SIG-M5 (cell line): ENCODE data around the gene FXYD6.
"Not testable (repeated sequence)": the region's sequence is repeated elsewhere in the genome, so short reads cannot be mapped to it uniquely, and the experiment has no call there.

Experiments used
- DNase-seq: peaks from one replicate; lab custom pipeline; 2025; lab: John Stamatoyannopoulos, UW

Gene FXYD6, protein sequence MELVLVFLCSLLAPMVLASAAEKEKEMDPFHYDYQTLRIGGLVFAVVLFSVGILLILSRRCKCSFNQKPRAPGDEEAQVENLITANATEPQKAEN

DNA sequence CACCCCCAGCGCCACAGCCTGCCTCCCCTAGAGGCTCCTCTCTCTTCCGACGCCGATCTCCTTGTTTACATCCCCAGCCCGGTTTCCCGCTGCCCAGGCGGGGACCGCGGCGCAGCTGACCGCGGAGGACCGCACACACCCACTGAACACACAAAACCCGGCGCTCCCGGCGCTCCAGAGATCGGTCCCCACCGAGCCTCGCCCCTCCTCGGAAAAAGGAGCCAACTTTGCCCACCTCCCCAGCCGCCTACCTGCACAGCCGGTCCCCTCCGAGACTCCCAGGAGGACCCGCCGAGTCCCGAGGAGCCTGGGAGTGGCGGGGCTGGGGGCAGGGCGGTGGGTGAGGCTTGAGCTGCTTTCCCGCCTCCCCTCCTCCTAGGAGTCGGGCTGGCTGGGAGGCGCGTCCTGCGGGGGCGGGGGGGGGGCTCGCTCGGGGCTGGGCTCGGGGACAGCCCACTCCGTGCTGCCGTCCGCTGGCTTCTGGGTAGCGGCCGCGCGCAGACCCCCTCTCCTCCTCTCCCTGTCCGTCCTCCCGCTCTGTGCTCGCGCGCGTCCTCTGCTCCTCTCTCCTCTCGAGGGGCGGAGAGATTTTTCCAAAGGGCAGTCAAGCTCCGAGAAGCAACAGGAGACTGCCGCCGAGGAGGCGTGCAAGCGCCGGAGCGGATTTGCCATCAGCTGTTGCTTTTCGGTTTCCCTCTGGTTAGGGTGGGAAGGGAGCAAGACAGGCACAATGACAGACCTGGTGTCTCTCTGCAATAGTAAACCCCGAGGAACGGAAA, at the start of gene FXYD6:
FXYD6 (minus strand) TSS at position 318 of the 779 bp plus-strand sequence. CDS start 33,882 bp downstream, outside the sequence.
- no peak for DNase-seq

GRCh38 chr11:117926166-117926565, 49.7 kb upstream of the FXYD6 start:
- DNase-seq = not testable (repeated sequence)

GRCh38 chr11:117925198-117925925, 48.9 kb upstream of the FXYD6 start:
- DNase-seq = no peak

DNA sequence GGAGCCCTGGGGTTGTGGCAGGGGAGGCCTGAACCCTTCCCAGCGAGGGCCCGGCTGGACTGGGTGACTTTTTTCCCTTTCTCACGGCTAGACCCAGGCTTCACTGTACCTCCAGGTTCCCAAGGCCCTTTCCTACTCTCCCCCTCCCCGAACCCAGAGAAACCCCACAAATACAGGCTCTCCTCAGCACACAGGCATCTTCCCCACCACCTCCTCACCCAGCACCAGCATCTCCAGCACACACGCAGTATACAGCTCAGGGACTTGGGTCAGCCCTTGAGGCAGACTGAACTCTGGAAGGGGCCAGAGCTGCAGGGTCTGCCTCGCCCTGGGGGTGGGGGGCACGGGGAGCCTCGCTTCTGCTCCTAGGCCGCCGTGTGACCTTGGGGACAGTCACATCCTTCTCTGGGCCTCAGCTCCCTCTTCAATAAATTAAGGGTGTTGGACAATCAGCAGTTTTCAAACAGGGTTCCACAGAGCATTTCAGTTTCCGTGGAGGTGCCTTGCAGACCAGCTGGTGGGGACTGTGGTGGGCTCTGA, 48.2 kb upstream of the FXYD6 start:
- no peak for DNase-seq

DNA sequence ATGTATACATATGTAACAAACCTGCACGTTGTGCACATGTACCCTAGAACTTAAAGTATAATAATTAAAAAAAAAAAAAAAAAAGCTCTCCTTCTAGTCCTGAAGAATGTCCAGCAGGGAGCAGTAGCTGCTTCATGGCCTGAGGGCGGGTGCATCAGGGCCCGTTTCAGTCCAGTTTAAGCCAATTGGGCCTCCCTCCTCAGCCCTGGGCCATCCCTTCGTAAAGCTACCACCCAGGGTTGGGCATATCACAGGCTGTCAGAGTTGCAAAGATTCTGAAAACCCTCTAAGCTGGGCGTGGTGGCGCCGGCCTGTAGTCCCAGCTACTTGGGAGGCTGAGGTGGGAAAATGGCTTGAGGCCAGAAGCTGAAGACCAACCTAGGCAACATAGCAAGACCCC, 47.3 kb upstream of the FXYD6 start:
- no peak for DNase-seq

DNA sequence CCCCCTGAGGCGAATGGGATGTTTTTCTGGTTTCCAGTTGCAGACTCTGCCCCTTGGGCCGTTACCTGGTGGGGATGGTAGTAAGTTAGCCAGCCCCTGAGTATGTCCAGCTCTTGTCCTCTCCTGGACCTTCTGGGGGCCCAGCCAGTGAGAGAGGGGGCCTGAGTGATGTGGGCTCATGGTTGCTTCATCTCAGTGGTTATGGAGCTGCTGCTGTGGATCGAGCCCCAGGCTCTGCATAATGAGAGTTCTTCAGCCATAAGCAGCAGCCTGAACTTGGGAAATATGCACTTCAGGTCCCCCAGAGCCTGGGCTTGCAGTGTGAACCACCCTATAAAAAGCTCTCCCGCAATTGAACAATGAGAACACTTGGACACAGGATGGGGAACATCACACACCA, 46.8 kb upstream of the FXYD6 start:
- no peak for DNase-seq

DNA sequence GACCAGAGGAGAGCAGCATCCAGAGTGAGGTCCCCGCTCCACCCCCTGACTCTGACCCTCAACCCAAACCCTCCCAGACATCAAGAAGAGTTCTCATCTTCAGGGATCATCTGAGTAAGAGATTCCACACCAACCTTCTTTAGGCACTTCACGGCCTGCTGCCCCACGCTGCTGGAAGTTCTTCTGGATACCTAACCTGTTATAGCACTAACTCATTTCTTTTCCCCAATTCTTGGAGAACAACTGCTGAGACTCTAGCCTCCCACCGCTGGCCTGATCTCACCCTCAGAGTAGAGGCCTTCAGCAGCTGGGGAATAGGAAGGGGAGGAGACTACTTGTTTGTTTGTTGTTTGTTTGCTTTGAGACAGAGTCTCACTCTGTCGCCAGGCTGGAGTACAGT, 45.4 kb upstream of the FXYD6 start:
- no peak for DNase-seq

DNA sequence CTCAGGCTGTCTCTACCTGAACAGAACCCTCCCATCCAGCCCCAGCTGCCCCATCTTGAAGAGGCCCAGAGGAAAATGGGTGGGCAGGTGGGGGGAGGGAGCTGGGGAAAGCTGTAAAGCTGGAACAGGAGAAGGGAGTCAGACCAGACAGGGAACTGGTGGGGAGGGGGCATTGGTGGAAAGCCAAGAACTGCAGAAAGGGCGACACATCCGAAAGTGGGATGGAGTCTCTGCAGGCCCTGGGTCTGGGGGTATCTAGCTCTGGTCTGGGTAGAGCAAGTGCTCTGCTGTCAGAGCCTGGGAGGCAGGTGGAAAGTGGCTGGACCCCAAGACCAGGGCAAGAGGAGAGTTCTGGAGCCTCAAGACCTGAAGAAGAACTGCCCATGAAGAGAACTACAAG, 45.0 kb upstream of the FXYD6 start:
- no peak for DNase-seq

- DNase-seq = no peak
Observed at GRCh38 chr11:117919781-117920221, 43.3 kb upstream of the FXYD6 start.

DNA sequence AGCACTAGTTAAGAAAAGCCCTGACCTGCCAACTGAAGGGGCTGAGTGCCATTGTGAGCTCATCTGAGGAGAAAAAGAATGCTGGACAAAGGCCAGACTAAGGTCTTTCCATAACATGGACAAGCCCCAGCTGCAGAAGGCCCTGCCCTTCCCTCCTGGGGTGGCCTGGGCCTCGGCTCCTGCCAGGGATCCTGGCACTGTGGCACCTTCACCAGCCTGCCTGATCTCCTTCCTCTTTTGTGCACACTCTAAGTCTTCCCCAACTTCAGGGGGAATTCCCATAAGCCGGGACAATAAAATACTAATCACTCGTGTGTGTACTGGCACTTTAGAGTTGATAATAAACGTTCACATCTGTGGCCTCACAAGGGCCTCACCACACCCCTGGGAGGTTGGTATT, 42.9 kb upstream of the FXYD6 start:
- DNase-seq = no peak

- no peak for DNase-seq
Observed at GRCh38 chr11:117918366-117919255, 42.2 kb upstream of the FXYD6 start.

DNA sequence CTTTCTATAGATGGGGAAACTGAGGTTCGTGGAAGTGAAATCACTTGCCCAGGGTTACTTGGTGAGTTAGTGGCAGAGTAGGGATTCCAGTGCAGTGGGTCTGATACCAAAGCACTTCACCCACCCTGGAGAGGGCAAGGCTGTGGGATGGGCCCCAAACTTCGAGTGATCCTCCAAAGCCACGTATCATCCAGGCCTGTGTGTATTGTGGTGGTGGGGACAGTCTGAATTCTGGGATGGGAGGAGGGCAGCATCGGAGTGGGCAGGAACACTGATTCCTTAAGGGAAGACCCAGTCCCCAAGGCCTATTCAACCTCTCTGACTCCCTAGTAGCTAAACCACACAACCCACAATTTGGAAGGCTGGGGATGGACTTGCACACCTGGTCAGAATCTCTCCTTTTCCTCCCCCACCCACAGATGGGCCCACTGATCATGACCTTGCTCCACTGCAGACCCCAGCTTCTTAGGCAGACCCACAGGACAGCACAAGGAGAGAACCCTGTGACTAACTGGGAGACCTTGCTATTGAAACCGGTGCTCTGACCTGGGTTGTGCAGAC, 41.2 kb upstream of the FXYD6 start:
- no peak for DNase-seq

DNA sequence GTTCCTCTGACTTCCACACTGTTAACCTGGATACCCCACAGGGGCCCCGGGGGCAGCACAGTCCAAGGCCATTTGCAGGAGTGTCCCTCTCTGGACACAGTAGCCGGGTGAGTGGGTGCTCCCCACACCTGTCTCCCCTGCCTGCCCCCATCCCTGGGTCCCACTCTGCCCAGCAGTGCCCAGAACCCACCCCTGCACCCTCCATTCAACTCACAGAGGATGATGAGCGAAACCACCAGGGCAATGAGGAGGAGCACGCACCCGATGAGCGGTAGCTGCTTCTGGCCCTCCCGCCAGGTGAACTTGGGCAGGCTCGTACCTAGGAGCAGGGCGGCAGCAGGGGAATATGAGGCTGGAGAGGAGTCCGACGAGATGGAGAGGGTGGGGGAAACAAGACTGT, 40.5 kb upstream of the FXYD6 start:
- no peak for DNase-seq

- DNase-seq = no peak
Observed at GRCh38 chr11:117915672-117916235, 39.3 kb upstream of the FXYD6 start.

- DNase-seq = no peak
Observed at GRCh38 chr11:117914991-117915618, 38.6 kb upstream of the FXYD6 start.

- DNase-seq = no peak
Observed at GRCh38 chr11:117914398-117914761, 37.9 kb upstream of the FXYD6 start.

- DNase-seq = no peak
Observed at GRCh38 chr11:117913736-117914397, 37.4 kb upstream of the FXYD6 start.

- DNase-seq = no peak
Observed at GRCh38 chr11:117912497-117912896, 36.0 kb upstream of the FXYD6 start.

GRCh38 chr11:117911694-117912093, 35.2 kb upstream of the FXYD6 start:
- DNase-seq = no peak

DNA sequence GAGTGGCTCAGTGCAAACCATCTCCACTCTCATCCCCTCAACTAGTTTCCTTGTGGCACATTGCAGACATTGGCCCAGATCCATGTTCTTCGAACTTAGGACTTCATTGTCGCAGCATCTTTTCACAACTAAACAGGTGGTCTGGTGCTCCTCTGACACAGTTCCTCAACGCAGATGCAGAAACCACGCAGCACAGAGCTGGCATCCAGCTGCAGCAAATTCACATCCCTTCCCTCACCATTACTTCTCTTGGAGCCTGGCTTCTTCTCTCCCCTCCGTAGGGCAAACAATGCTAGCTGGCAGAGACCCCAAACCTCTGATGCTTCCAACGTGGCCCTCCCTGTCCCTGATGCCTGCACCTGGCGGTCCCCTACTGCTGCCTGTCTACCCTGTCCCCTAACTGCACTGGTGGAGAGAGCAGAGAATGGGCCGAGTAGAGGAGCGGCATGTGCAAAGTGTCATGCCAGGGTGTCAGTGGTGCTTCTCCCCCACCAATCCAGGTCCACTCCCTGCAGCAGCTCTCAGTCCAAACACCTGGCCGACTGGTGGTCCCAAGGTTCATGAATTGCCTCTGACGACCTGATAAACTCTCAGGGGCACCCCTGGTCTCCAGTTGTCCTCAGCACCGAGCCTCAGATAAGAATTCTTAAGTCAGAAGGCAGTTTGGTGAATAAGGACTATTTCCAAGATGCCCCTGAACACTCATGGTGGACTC, 34.6 kb upstream of the FXYD6 start:
- no peak for DNase-seq
